HG02759 (cell line): ENCODE results near the gene SRGAP1.

Experiments
- ATAC-seq: cut with Tn5 transposase; IDR thresholded peaks from one replicate; pipeline ENCODE4 v1.9.1; 2021; ENCODE audit warnings: mild to moderate bottlenecking, moderate library complexity; ENCODE audit not compliant: unreplicated experiment

Gene SRGAP1

GRCh38 chr12:63900922-63901793, 56.7 kb downstream of the SRGAP1 start:
- ATAC-seq: no peak

DNA sequence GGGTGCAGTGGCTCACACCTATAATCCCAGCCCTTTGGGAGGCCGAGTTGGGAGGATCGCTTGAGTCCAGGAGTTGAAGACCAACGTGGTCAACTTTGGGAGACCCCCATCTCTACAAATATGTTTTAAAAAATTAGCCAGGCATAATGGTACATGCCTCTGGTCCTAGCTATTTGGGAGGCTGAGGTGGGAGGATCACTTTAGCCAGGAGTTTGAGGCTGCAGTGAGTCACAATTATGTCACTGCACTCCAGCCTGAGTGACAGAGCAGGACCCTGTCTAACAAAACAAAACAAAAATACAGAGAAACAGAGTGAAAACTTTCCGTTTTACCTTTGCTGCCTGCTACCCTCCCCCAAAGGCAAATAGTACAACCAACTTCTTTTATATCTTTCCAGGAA, 60.2 kb downstream of the SRGAP1 start:
- ATAC-seq: no peak

DNA sequence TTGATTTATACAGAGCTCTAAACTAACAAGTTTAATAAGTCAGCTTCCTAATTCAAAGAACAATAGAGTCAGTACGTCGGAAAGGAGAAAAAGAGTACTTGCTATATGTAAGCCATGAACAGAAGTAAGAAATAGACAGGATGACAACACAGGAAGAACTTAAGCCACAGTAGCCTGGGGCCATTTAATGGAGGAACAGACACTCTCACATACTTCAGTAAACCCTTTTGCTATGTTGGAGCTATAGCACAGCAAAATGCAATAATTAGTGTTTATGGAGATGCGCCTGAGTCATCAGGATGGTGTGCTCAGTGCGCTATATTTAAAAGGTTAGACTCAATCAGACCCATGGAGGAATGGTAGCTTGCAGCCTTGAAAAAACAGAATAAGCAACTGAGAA, 61.0 kb downstream of the SRGAP1 start:
- no peak for ATAC-seq

- no peak for ATAC-seq
These were observed 62.4 kb downstream of the SRGAP1 start for GRCh38 chr12:63906876-63907275.

GRCh38 chr12:63907561-63907960, 63.1 kb downstream of the SRGAP1 start:
- ATAC-seq: no peak

DNA sequence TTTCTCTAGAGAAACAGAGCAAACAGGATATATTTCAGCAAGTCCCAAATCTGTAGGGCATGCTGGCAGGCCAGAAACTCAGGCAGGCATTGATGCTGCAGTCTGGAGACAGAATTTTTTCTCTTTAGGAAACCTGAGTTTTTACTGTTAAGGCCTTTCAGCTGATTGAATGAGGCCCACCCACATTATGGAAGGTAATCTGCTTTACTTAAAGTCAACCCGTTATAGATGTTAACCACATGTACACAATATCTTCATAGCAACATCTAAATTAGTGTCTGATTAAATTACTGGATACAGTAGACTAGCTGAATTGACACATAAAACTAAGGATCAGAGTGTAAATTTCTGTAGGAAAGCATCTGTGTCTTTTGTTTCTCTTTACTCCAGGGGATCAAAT, 65.2 kb downstream of the SRGAP1 start:
- ATAC-seq: no peak

GRCh38 chr12:63911341-63911740, 66.8 kb downstream of the SRGAP1 start:
- no peak for ATAC-seq

GRCh38 chr12:63912651-63913050, 68.2 kb downstream of the SRGAP1 start:
- no peak for ATAC-seq

DNA sequence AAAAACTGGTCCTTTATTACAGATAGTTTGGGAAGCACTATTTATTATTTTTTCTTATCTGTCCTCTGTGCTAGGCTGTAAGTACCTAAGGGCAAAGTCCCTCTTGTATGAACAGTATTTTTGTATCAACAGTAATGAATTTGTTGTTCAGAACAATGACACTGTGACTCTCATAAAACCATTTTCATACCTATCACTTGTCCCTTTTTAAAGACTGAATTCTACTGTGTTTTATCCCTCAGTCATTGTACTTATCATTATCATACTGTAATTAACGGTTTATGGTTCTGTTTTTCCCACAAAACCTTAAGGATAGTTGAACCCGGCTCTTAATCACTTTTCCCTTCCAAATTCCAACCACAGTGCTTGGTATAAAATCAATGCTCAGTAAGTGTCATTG, 69.4 kb downstream of the SRGAP1 start:
- ATAC-seq: no peak

GRCh38 chr12:63915105-63915800, 70.8 kb downstream of the SRGAP1 start:
- ATAC-seq: no peak

DNA sequence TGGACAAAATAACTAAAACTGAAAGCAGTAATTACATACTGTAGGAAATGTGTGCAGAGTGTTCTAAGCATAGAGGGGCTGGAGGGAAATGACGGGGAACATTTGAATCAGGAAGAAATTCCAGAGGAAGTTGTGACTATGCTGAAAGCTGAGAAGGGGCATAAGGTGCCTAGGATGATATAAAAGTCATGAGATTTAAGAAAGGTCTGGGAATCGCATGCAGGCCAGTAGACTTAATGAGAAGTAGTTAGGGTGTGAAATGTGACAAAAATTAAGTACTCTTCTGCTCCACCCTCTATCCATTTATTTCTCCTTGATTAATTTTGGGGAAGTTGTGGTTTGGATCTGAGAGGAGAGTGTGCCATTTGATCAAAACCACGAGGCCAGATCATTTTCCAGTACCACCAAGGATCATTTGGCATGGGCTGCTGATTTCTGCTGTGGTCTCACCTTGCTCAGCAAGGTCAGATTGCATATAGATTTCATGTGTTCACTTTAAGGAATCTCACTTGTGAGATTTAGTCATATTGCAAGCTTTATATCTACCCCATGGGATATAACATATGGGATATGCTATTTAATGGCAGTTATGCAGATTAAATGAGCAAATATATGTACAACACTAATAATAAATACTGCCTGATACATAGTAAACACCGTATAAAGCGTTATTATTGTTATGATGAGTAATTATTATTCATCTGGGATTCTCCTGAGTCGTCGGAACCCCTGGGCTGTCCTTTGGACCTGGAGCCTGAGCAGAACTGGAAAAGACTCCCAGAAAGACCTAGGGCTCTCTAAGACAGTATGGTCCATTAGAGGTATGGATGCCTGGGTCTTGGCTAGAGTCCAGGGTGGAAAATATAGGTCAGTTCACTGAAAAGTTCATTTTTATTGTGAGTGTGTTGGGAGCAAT, 72.3 kb downstream of the SRGAP1 start:
- no peak for ATAC-seq

DNA sequence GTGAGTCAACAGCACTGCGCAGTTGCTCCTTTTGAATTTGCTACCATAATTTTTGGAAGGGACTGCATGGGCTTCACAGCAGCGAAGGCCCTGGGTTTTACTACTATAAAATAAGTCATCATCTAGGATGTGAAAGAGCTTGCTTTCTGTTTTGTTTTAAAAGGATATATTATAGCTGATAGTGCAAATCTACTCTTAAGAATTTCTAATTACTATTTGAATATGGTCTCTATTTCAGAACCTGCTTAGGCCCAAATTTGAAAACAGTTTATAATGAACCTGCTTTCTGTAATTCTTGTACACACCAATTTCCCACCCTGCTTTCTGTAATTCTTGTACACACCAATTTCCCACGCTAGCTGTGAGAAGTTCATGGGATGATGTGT, 73.0 kb downstream of the SRGAP1 start:
- ATAC-seq: no peak

- ATAC-seq: peak; percentile 92
These were observed 73.6 kb downstream of the SRGAP1 start for GRCh38 chr12:63917864-63918799.

DNA sequence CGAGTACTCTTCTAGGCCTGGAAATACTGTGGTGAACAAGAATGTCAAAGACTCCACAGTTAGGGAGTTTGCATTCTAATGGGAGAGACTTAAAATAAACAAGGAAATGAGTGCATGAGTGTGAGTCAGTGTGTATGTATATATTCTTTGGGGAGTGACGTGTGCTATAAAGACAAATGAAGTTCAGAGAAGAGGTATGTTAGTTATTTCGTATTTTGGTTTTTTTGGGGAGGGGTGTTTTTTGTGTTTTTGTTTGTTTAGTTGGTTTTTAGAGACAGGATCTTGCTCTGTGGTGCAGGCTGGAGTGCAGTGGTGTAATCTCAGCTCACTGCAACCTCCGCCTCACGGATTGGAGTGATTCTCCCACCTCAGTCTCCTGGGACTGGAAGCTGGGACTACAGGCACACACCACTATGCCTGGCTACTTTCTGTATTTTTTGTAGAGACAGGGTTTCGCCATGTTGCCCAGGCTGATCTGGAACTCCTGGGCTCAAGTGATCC, 74.3 kb downstream of the SRGAP1 start:
- ATAC-seq: no peak

GRCh38 chr12:63919756-63920155, 75.3 kb downstream of the SRGAP1 start:
- ATAC-seq: no peak

GRCh38 chr12:63921157-63921556, 76.7 kb downstream of the SRGAP1 start:
- ATAC-seq: no peak

GRCh38 chr12:63922474-63922873, 78.0 kb downstream of the SRGAP1 start:
- ATAC-seq: no peak

- ATAC-seq: no peak
These were observed 80.3 kb downstream of the SRGAP1 start for GRCh38 chr12:63924781-63925180.

- no peak for ATAC-seq
These were observed 83.0 kb downstream of the SRGAP1 start for GRCh38 chr12:63927511-63927910.

DNA sequence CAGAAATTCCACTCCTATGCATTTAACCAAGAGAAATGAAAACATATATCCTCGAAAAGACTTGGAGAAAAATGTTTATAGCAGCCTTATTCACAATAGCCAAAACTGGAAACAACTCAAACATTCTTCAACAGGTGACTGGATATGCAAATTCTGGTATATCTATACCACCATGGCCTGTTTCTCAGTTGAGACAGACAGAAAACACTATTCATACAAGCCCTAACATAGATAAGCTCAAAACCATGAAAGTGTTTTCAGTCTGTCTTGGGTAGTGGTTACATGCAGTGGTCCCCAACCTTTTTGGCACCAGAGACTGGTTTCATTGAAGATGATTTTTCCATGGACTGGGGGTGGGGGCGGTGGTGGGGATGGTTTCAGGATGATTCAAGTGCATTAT, 83.8 kb downstream of the SRGAP1 start:
- peak; percentile 50 for ATAC-seq
